ENCODE data around the gene CCDC116.

- TF ChIP-seq CTCF (IDR thresholded peaks at IDR 0.05; ENCODE audit: low read depth, low read length) (no peak), POLR2A (IDR thresholded peaks at IDR 0.05; ENCODE audit: extremely low read depth, insufficient read length) (no peak)
Observed at GRCh38 chr22:21685164-21685513, 52.6 kb downstream of the CCDC116 start.

Data from NB4 (cell line).